OCI-LY3 (cell line): Measurements from ENCODE around the gene AKR1C3.
A peak's percentile ranks its signal among the peaks of the same experiment; 100 is the strongest.

ENCODE experiments used
- H2AFZ ChIP-seq: fragments of 200-600, 300-600 bp; shearing (Covaris generic); 2 replicates; pipeline ENCODE4 v1.6.0; 2014; ENCODE audit warnings: antibody characterized with exemption, low read depth, low read length
- H3K27ac ChIP-seq: fragments of 200-600, 300-600 bp; sonication (generic); 2 replicates; pipeline ENCODE4 v1.5.1; 2014; ENCODE audit warnings: mild to moderate bottlenecking, low read length, moderate library complexity, mixed read lengths
- H3K27me3 ChIP-seq: fragments of 200-600, 300-600 bp; sonication (generic); 2 replicates; pipeline ENCODE4 v1.6.1; 2014; ENCODE audit warnings: low read depth, low read length, mixed read lengths
- H3K36me3 ChIP-seq: fragments of 200-600, 300-600 bp; sonication (generic); replicated peaks from 2 replicates; pipeline ENCODE3; 2014; ENCODE audit warnings: low read depth, low read length, mixed read lengths
- H3K4me1 ChIP-seq: fragments of 300-600, 200-600 bp; sonication (generic); 2 replicates; pipeline ENCODE4 v1.6.1; 2014; ENCODE audit warnings: low read length, mixed read lengths
- H3K4me2 ChIP-seq: fragments of 200-600, 300-600 bp; sonication (generic); 2 replicates; pipeline ENCODE4 v1.6.1; 2014; ENCODE audit warnings: low read length, mixed read lengths
- H3K4me3 ChIP-seq: fragments of 300-600, 200-600 bp; sonication (generic); 2 replicates; pipeline ENCODE4 v1.5.1; 2014; ENCODE audit warnings: antibody characterized with exemption, mild to moderate bottlenecking, low read length, moderate library complexity
- H3K79me2 ChIP-seq: fragments of 300-600, 200-600 bp; shearing (Covaris generic); 2 replicates; pipeline ENCODE4 v1.6.1; 2014; ENCODE audit warnings: mild to moderate bottlenecking, low read length, mixed read lengths
- H3K9ac ChIP-seq: fragments of 300-600, 200-600 bp; shearing (Covaris generic); 2 replicates; pipeline ENCODE4 v1.6.0; 2014; ENCODE audit warnings: mild to moderate bottlenecking, low read length, moderate library complexity
- H3K9me3 ChIP-seq: fragments of 200-600, 300-600 bp; shearing (Covaris generic); 2 replicates; pipeline ENCODE4 v1.6.1; 2014; ENCODE audit warnings: low read length, mixed read lengths; ENCODE audit not compliant: insufficient read depth
- H4K20me1 ChIP-seq: fragments of 200-600, 300-600 bp; sonication (generic); 2 replicates; pipeline ENCODE4 v1.6.1; 2016; ENCODE audit warnings: low read length, mixed read lengths; ENCODE audit not compliant: insufficient read depth
- EZH2phosphoT487 ChIP-seq: fragments of 200-600 bp; shearing (Covaris generic); IDR thresholded peaks from 2 replicates; pipeline ENCODE4 v1.6.1; 2018; ENCODE audit warnings: antibody characterized with exemption, mixed run types, low read depth
- TF ChIP-seq, protein P1 (sequence below): fragments of 200-600, 300-600 bp; sonication (generic); IDR thresholded peaks from 2 replicates; pipeline ENCODE4 v1.5.1; 2014; ENCODE audit warnings: antibody characterized with exemption, low read length, low read depth

AKR1C3 gene

DNA sequence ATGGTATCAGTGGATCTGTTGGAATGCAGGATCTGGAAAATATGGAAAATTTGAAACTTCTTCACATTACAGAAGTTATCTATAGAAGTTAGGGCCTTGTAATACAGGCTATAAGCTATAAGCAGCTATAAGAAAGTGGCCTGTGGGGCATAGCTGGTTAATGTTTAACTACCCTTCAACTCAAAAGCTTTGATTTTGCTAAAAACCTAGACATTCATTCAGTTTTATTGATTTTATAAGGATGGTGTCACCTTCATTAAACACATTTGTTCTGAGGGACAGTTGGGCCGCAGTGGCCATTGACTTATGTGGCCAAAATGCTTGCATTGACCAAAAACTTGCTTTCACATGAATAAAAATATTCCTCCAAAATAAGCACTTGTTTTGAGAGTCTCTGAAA lies 13.1 kb upstream of the AKR1C3 start:
- H4K20me1 ChIP-seq: no peaks in the 10 kb centered on the region
- H3K4me2 ChIP-seq: peak overlapping the region; percentile 22; the same call in 1 of the 2 replicates
- no peak overlapping the region for H3K9ac ChIP-seq
- no peaks in the 10 kb centered on the region for H3K79me2 ChIP-seq
- H3K9me3 ChIP-seq: no peaks in the 10 kb centered on the region
- H3K4me3 ChIP-seq: no peak overlapping the region
- H3K27me3 ChIP-seq: no peaks in the 10 kb centered on the region
- no peak for TF ChIP-seq EZH2phosphoT487
- TF ChIP-seq, protein P1, sequence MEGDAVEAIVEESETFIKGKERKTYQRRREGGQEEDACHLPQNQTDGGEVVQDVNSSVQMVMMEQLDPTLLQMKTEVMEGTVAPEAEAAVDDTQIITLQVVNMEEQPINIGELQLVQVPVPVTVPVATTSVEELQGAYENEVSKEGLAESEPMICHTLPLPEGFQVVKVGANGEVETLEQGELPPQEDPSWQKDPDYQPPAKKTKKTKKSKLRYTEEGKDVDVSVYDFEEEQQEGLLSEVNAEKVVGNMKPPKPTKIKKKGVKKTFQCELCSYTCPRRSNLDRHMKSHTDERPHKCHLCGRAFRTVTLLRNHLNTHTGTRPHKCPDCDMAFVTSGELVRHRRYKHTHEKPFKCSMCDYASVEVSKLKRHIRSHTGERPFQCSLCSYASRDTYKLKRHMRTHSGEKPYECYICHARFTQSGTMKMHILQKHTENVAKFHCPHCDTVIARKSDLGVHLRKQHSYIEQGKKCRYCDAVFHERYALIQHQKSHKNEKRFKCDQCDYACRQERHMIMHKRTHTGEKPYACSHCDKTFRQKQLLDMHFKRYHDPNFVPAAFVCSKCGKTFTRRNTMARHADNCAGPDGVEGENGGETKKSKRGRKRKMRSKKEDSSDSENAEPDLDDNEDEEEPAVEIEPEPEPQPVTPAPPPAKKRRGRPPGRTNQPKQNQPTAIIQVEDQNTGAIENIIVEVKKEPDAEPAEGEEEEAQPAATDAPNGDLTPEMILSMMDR: no peak
- H3K36me3 ChIP-seq: no peaks in the 10 kb centered on the region
- H2AFZ ChIP-seq: no peak overlapping the region
- H3K27ac ChIP-seq: no peak overlapping the region
- peaks cover 8% of the 10 kb centered on the region for H3K4me1 ChIP-seq

DNA sequence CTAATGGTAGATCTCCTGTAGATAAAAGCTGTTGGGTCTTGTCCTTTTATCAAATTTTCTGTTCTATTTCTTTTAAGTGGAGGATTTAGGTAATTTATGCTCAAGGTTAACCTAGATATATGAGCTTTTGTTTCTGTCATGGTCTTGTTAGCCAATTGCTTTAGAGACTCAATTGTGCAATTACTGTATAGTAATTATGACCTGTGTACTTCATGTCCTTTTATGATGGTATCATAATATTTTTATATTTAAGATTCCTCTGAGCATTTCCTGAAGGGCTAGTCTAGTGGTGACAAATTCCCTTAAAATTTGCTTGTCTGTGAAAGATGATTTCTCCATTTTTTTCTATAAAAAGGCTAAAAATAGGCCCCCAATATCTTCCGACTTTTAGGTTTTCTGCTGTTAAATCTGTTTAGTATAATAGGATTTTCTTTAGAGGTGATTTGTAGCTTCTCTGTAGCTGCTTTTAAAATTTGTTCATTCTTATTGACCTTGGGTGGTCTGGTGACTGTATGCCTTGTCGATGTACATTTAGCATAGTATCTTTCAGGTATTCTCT lies 5.4 kb upstream of the AKR1C3 start:
- H3K9ac ChIP-seq: no peak overlapping the region
- no peak overlapping the region for H2AFZ ChIP-seq
- TF ChIP-seq EZH2phosphoT487: no peak
- TF ChIP-seq, protein P1: no peak
- H3K36me3 ChIP-seq: no peaks in the 10 kb centered on the region
- no peaks in the 10 kb centered on the region for H3K9me3 ChIP-seq
- H3K79me2 ChIP-seq: no peaks in the 10 kb centered on the region
- H4K20me1 ChIP-seq: no peaks in the 10 kb centered on the region
- H3K27me3 ChIP-seq: no peaks in the 10 kb centered on the region
- no peaks in the 10 kb centered on the region for H3K4me1 ChIP-seq
- H3K27ac ChIP-seq: no peak overlapping the region
- no peak overlapping the region for H3K4me2 ChIP-seq
- H3K4me3 ChIP-seq: no peak overlapping the region

DNA sequence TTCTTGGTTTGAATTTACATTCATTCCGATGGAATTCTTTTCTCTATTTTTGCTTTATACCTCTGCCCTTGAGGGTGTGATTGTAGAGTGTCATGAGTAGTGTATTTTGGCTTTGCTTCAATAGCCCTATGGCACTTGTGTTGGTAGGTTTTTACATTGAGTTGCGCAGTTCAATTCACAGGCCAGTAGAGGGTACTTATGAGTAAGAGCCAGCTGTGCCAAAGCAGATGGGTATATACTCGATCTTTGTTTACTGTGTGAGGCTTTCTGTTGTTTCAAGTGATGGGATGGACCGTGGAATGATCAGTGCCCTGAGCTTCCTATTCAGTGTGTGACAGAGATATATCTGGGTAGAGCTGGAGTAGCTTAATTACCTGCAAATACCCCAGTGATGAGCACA lies 4.3 kb upstream of the AKR1C3 start:
- no peaks in the 10 kb centered on the region for H3K9me3 ChIP-seq
- H3K27me3 ChIP-seq: no peaks in the 10 kb centered on the region
- TF ChIP-seq, protein P1: peak; percentile 42
- TF ChIP-seq EZH2phosphoT487: no peak
- no peak overlapping the region for H2AFZ ChIP-seq
- no peak overlapping the region for H3K4me3 ChIP-seq
- H3K9ac ChIP-seq: no peak overlapping the region
- H3K79me2 ChIP-seq: no peaks in the 10 kb centered on the region
- no peaks in the 10 kb centered on the region for H3K36me3 ChIP-seq
- H3K27ac ChIP-seq: no peak overlapping the region
- H3K4me2 ChIP-seq: no peak overlapping the region
- peaks cover 5% of the 10 kb centered on the region for H3K4me1 ChIP-seq
- H4K20me1 ChIP-seq: no peaks in the 10 kb centered on the region

DNA sequence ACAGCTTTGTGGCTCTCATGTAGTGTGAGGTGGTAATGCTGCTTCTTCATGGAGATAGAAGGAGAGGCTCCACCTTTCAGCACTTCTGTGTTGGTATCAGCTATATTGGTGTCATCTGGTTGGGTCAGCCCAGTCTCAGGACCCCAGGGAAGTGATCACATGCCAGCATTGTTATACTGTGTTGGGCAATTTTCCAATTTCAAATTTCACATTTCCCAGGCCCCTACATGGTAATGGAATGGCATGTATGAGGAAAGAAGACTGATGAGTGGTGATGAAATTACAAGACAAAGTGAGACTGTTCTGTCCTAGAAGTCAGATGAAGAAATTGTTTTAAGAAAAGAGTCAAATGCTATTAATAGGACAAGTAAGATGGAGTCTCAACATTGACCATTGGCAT lies 3.7 kb upstream of the AKR1C3 start:
- Histone ChIP-seq H2AFZ (no peak overlapping the region), H3K4me2 (no peak overlapping the region), H3K9ac (no peak overlapping the region)

More for the DNA sequence above, 3.7 kb upstream of the AKR1C3 start:
- Histone ChIP-seq H3K4me3 (no peak overlapping the region), H3K27me3 (no peaks in the 10 kb centered on the region), H3K4me1 (peaks cover 5% of the 10 kb centered on the region), H4K20me1 (no peaks in the 10 kb centered on the region), H3K9me3 (no peaks in the 10 kb centered on the region), H3K27ac (no peak overlapping the region), H3K36me3 (no peaks in the 10 kb centered on the region), H3K79me2 (no peaks in the 10 kb centered on the region)
- TF ChIP-seq, protein P1: no peak
- no peak for TF ChIP-seq EZH2phosphoT487
